Common myeloid progenitor, CD34-positive (primary cell): Measurements from ENCODE around the gene MAPT.

Source experiments
- CTCF ChIA-PET: fragments of 350-600 bp; sonication (Branson Sonifier 250); formaldehyde crosslinking; loops from one replicate; lab custom pipeline; 2021; ENCODE audit warnings: antibody characterized with exemption; lab: Charles Lee
- POLR2A ChIA-PET: fragments of 350-600 bp; sonication (Branson Sonifier 250); formaldehyde crosslinking; loops from one replicate; lab custom pipeline; 2021; ENCODE audit warnings: antibody characterized with exemption; lab: Charles Lee
- DNase-seq, 3 donors: peaks; one replicate each; pipeline versions ENCODE4 v3.0.0 to v3.0.0-alpha.2; 2013
- H3K27ac ChIP-seq, 2 experiments: 1 replicate in 1 of 2; 2 replicates in 1 of 2; pipeline ENCODE4 v1.7.0; 2013; ENCODE audit warnings: inconsistent platforms in 2 of 2, low read length in 2 of 2, mild to moderate bottlenecking in 2 of 2, low read depth in 1 of 2, moderate library complexity in 1 of 2; ENCODE audit not compliant: severe bottlenecking in 2 of 2, insufficient read depth in 1 of 2, poor library complexity in 1 of 2
- H3K27me3 ChIP-seq, 5 experiments: replicated peaks in 2 of 5; 1 replicate in 3 of 5; 2 replicates in 2 of 5; pipeline versions ENCODE4 v1.6.1 to v1.7.0; 2013; ENCODE audit warnings: low read length in 4 of 5, mild to moderate bottlenecking in 2 of 5, moderate library complexity in 2 of 5, inconsistent platforms in 1 of 5; ENCODE audit not compliant: insufficient read depth in 5 of 5, control insufficient read depth in 4 of 5
- H3K36me3 ChIP-seq, 4 experiments: 1 replicate in 2 of 4; 2 replicates in 2 of 4; pipeline versions ENCODE4 v1.6.1 to v1.7.0; 2013; ENCODE audit warnings: low read length in 3 of 4, control low read depth in 1 of 4, mild to moderate bottlenecking in 1 of 4; ENCODE audit not compliant: control insufficient read depth in 4 of 4, insufficient read depth in 4 of 4
- H3K4me1 ChIP-seq, 4 experiments: 1 replicate in 3 of 4; 2 replicates in 1 of 4; pipeline versions ENCODE4 v1.6.1 to v1.7.1; 2013; ENCODE audit warnings: low read length in 3 of 4, mild to moderate bottlenecking in 3 of 4, control low read depth in 1 of 4, inconsistent platforms in 1 of 4, moderate library complexity in 1 of 4; ENCODE audit not compliant: control insufficient read depth in 4 of 4, insufficient read depth in 4 of 4; ENCODE audit errors: control extremely low read depth in 1 of 4
- H3K4me3 ChIP-seq, 7 experiments: 1 replicate in 4 of 7; 2 replicates in 3 of 7; pipeline versions ENCODE4 v1.5.1 to v1.7.0; 2013; ENCODE audit warnings: mild to moderate bottlenecking in 7 of 7, low read length in 6 of 7, moderate library complexity in 6 of 7, inconsistent platforms in 2 of 7, low read depth in 2 of 7, control low read depth in 1 of 7; ENCODE audit not compliant: insufficient read depth in 4 of 7, control insufficient read depth in 1 of 7; ENCODE audit errors: extremely low read depth in 1 of 7
- H3K9me3 ChIP-seq, 5 experiments: 1 replicate in 4 of 5; 2 replicates in 1 of 5; pipeline versions ENCODE4 v1.6.1 to v1.7.1; 2013; ENCODE audit warnings: low read length in 4 of 5, mild to moderate bottlenecking in 2 of 5, inconsistent platforms in 1 of 5, low read depth in 1 of 5, moderate library complexity in 1 of 5; ENCODE audit not compliant: control insufficient read depth in 4 of 5, insufficient read depth in 2 of 5; ENCODE audit errors: control extremely low read depth in 1 of 5
- WGBS: methylation state at CpG from one replicate; pipeline ENCODE4 v1.1.5; 2013; ENCODE audit not compliant: insufficient coverage; 5-methylcytosine and 5-hydroxymethylcytosine counted together

MAPT gene

DNA sequence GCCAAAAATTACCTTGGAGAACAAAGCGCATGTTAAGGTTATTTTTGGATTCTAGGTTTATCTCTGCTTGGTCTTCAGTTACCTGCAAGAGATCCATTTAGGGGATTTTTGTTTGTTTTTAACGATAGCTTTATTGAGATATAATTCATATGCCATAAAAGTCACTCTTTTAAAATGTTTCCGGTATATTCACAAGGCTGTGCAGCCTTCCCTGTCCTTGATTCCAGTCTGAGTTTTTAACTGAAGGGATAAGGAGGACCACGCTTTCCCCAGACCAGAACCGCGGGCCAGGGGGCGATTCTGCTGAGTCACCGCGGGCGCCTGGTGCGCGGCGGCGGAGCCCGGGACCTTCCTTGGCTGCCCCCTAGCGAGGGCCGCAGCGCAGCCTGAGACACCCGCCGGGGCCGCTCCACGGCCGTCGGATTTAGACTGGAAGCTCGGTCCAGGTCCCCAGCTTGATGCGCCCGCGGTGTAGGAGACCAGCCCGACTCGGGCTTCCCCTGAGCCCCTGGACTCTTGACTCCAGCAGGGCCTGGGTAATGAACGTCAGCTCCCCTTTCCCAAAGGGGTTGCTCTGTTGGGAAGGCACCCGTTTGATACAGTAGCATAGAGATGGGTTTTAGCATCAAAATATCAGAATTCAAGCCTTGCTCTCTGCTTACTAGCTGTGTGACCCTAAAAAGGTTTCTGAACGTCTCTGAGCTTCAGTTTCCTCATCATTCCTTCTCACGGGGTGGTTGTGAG lies 54.7 kb downstream of the MAPT start:
- Histone ChIP-seq H3K27ac (no peak overlapping the region), H3K36me3 (no peaks in the 10 kb centered on the region), H3K9me3 (no peaks in the 10 kb centered on the region), H3K4me1 (peaks cover 0 to 13% (median 8%) of the 10 kb centered on the region in 4 experiments), H3K4me3 (peak overlapping the region in 2 of 7 experiments; percentile 41 to 52), H3K27me3 (peaks cover 0 to 8% (median 0%) of the 10 kb centered on the region in 5 experiments)
- peak; percentile 61 to 77 (median 73) for DNase-seq
- POLR2A ChIA-PET, result interaction anchor here (0.6 kb wide), 2 partner anchors 61 to 152 kb away, joined by 3 read pairs; no protein-coding TSS in a partner anchor
- 7% methylated on average over 32 of the region's 34 CpGs for WGBS
- CTCF ChIA-PET, result interaction anchor here (0.6 to 2.6 kb wide), 12 partner anchors 8 to 159 kb away, joined by 3 to 13 read pairs (median 4); no protein-coding TSS in a partner anchor

- DNase-seq, result no peak
- Histone ChIP-seq H3K27me3 (peaks cover 0 to 8% (median 0%) of the 10 kb centered on the region in 5 experiments), H3K27ac (no peak overlapping the region), H3K4me1 (peaks cover 0 to 13% (median 8%) of the 10 kb centered on the region in 4 experiments), H3K36me3 (no peaks in the 10 kb centered on the region), H3K9me3 (no peaks in the 10 kb centered on the region), H3K4me3 (no peak overlapping the region)
- ChIA-PET CTCF (interaction anchor here (0.6 to 2.6 kb wide), 11 partner anchors 8 to 160 kb away, joined by 3 to 13 read pairs (median 4); no protein-coding TSS in a partner anchor), POLR2A (interaction anchor here (0.6 kb wide), 1 partner anchor 153 kb away, joined by 3 read pairs; no protein-coding TSS in a partner anchor)
- WGBS, result 94% methylated on average over 8 of the region's 9 CpGs
These were observed 55.5 kb downstream of the MAPT start for GRCh38 chr17:45949755-45950320.

GRCh38 chr17:45950888-45951287 lies 56.5 kb downstream of the MAPT start:
- POLR2A ChIA-PET, result no interaction called here
- no peak overlapping the region for H3K27ac ChIP-seq
- CTCF ChIA-PET, result no interaction called here
- peaks cover 0 to 8% (median 0%) of the 10 kb centered on the region in 5 experiments for H3K27me3 ChIP-seq
- WGBS, result 96% methylated on average over 4 of the region's 8 CpGs
- no peak for DNase-seq
- no peak overlapping the region for H3K4me3 ChIP-seq
- H3K4me1 ChIP-seq, result peaks cover 0 to 13% (median 8%) of the 10 kb centered on the region in 4 experiments
- no peaks in the 10 kb centered on the region for H3K9me3 ChIP-seq
- H3K36me3 ChIP-seq, result no peaks in the 10 kb centered on the region

- H3K4me3 ChIP-seq, result no peak overlapping the region
- H3K27me3 ChIP-seq, result peaks cover 0 to 8% (median 0%) of the 10 kb centered on the region in 5 experiments
- no peaks in the 10 kb centered on the region for H3K9me3 ChIP-seq
- 86% methylated on average over 6 of the region's 10 CpGs for WGBS
- CTCF ChIA-PET, result no interaction called here
- no peaks in the 10 kb centered on the region for H3K36me3 ChIP-seq
- peaks cover 0 to 13% (median 8%) of the 10 kb centered on the region in 4 experiments for H3K4me1 ChIP-seq
- H3K27ac ChIP-seq, result no peak overlapping the region
- POLR2A ChIA-PET, result no interaction called here
- DNase-seq, result no peak
These were observed 57.0 kb downstream of the MAPT start for GRCh38 chr17:45951403-45951802.

GRCh38 chr17:45951941-45952340 lies 57.6 kb downstream of the MAPT start:
- H3K4me1 ChIP-seq, result peaks cover 0 to 13% (median 8%) of the 10 kb centered on the region in 4 experiments
- WGBS, result 89% methylated on average over 6 of the region's 6 CpGs
- no peak overlapping the region for H3K4me3 ChIP-seq
- H3K27ac ChIP-seq, result no peak overlapping the region
- DNase-seq, result no peak
- H3K36me3 ChIP-seq, result no peaks in the 10 kb centered on the region
- POLR2A ChIA-PET, result no interaction called here
- no peaks in the 10 kb centered on the region for H3K9me3 ChIP-seq
- peaks cover 0 to 8% (median 0%) of the 10 kb centered on the region in 5 experiments for H3K27me3 ChIP-seq
- CTCF ChIA-PET, result no interaction called here

DNA sequence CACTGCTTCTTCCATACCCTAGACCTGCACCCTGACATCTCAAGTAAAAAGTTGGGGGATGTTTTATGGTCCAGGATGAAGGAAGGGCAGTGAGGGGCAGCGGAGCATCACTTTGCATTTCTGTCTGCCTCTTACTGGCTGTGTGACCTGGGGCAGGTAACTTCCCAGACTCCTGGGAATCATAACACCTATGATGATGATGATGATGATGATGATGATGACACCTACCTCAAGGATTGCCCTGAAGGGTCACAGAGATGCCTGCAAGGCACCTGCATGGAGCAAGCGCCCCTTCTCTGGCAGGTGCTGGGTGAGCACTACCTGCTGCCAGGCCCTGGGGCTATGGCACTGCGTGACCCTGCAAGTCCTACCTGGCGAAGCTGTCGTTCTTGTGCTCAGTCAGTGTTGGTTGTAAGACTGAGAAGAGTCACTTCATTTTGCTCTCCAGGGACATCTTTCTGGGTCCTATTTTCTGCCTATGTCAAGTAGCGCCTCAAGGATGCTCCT lies 58.5 kb downstream of the MAPT start:
- ChIA-PET POLR2A (no interaction called here), CTCF (no interaction called here)
- no peak for DNase-seq
- Histone ChIP-seq H3K4me3 (no peak overlapping the region), H3K36me3 (no peaks in the 10 kb centered on the region), H3K9me3 (no peaks in the 10 kb centered on the region), H3K27me3 (peaks cover 0 to 8% (median 0%) of the 10 kb centered on the region in 5 experiments), H3K4me1 (peaks cover 0 to 13% (median 8%) of the 10 kb centered on the region in 4 experiments), H3K27ac (no peak overlapping the region)
- 98% methylated on average over 6 of the region's 6 CpGs for WGBS
